Measurements from ENCODE around the gene ITGA11. TPM values are rescaled to one million over a fixed set of nuclear protein-coding genes. Genes with fewer than 3 reads are reported as not detected.

Gene ITGA11
- total RNA-seq, 1 experiment from 2014 or later, result not detected

- no peak for DNase-seq (ENCODE audit: low read depth)
- in situ Hi-C loops (cut with HindIII; ENCODE audit: low pct_unique_long_range_greater_than_20kb, low sequenced_read_pairs), result no loop called here
Measured at GRCh38 chr15:68249058-68249713, 182.8 kb downstream of the ITGA11 start.

Other genes with a start within 250 kb of the ITGA11 start
- 0.27 and 1.8 TPM in 2 replicates for gene CALML4, start 226.8 kb downstream of the ITGA11 start, total RNA-seq (2014; rRNA removed; shearing (Covaris generic); ENCODE audit: low replicate concordance)
- gene CLN6, start 202.4 kb downstream of the ITGA11 start, total RNA-seq (2014; rRNA removed; shearing (Covaris generic); ENCODE audit: low replicate concordance), result 15.9 and 16.8 TPM in 2 replicates
- gene FEM1B, start 154.4 kb downstream of the ITGA11 start, total RNA-seq (2014; rRNA removed; shearing (Covaris generic); ENCODE audit: low replicate concordance), result 12.0 and 15.9 TPM in 2 replicates
- gene CORO2B, start 146.8 kb upstream of the ITGA11 start, total RNA-seq (2014; rRNA removed; shearing (Covaris generic); ENCODE audit: low replicate concordance), result 0.17 TPM in 1 of 2 replicates, not detected in the other

Measured in Caki2 (cell line).